Esophagus squamous epithelium (tissue), 4 donors: ENCODE data around the gene ASB2.

Experiments
- POLR2A ChIP-seq, 4 donors: fragments of 450-650 bp; IDR thresholded peaks; one replicate each; pipeline ENCODE4 v1.6.1; 2017; ENCODE audit warnings: antibody characterized with exemption in 4 of 4, mild to moderate bottlenecking in 4 of 4, moderate library complexity in 3 of 4
- TF ChIP-seq, protein P1 (sequence below), 6 experiments: fragments of 450-650 bp in 4 of 6; fragments of 200-600 bp in 2 of 6; sonication (generic) in 2 of 6; IDR thresholded peaks; one replicate each; pipeline ENCODE4 v1.5.1; 2016 to 2019; ENCODE audit warnings: antibody characterized with exemption in 6 of 6, mild to moderate bottlenecking in 4 of 6, moderate library complexity in 4 of 6

- TF ChIP-seq, protein P1, sequence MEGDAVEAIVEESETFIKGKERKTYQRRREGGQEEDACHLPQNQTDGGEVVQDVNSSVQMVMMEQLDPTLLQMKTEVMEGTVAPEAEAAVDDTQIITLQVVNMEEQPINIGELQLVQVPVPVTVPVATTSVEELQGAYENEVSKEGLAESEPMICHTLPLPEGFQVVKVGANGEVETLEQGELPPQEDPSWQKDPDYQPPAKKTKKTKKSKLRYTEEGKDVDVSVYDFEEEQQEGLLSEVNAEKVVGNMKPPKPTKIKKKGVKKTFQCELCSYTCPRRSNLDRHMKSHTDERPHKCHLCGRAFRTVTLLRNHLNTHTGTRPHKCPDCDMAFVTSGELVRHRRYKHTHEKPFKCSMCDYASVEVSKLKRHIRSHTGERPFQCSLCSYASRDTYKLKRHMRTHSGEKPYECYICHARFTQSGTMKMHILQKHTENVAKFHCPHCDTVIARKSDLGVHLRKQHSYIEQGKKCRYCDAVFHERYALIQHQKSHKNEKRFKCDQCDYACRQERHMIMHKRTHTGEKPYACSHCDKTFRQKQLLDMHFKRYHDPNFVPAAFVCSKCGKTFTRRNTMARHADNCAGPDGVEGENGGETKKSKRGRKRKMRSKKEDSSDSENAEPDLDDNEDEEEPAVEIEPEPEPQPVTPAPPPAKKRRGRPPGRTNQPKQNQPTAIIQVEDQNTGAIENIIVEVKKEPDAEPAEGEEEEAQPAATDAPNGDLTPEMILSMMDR (IDR thresholded peaks at IDR 0.05) = no peak
- TF ChIP-seq POLR2A (IDR thresholded peaks at IDR 0.05) = no peak
Measured at GRCh38 chr14:93957751-93958566, 18.4 kb downstream of the ASB2 start.
